GM18873 (cell line): ENCODE data around the gene AMN1.
"Not testable (repeated sequence)": the region's sequence is repeated elsewhere in the genome, so short reads cannot be mapped to it uniquely, and the experiment has no call there.

ENCODE experiments used
- ATAC-seq: cut with Tn5 transposase; IDR thresholded peaks from one replicate; pipeline ENCODE4 v1.9.1; 2021; ENCODE audit warnings: mild to moderate bottlenecking, moderate library complexity, moderate number of reproducible peaks; ENCODE audit not compliant: unreplicated experiment, low FRiP score

Gene AMN1

DNA sequence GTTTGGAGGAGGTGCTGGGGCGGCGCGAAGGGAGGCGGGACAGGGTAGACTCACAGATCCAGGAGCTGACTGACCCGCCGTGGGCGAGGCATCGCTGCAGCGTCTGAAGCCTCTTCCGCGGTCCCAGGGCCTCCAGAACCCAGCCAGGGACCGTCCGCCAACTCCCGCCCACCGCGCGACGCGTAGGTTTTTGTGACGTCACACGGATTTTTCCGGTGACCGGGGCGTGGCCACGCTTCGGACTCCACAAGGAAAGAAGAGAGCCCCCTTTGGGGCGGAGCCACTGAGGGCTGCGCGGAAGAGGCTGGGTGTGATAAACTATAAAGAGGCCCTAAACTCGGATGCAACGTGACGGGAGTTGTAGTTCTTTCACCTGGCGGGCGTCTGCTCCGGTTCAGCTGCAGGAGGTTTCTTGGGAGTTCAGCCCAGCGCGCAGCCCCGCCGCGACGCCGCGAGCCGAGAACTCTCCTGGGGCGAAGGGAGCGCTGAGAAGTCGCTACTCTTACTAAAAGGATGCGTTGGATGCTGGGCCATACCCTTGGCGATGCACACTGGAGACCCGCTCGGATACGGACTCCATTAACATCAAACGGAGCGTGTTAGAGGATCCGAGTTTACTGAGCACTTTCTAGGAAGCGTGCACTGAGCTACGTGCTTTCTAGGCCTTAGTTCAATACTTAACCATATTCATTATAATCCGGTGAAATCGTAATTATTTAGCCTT is at the start of gene AMN1:
AMN1 (minus strand) TSS at position 105 of the 724 bp plus-strand sequence; CDS start at position 92, 13 bp downstream.
- ATAC-seq, result peak; percentile 95

DNA sequence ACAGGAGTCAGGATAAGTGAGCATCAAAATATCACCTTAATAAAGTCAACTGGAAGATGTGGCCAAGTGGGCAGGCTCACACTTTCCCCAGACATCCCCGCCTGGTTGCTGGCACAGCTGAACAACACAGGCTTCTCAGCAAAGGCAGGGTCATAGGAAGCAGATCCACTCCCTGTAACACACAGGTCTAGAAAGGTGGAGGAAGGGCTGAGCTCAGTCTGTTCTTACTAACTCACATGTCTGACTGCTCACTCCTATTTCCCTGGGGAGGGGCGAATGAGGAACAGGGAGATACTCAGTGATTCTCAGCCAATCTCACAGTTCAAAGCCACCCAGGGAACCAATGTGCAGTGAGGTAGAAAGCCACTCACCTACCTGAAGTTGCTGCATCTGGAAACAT is 45.0 kb upstream of the AMN1 start:
- no peak for ATAC-seq

DNA sequence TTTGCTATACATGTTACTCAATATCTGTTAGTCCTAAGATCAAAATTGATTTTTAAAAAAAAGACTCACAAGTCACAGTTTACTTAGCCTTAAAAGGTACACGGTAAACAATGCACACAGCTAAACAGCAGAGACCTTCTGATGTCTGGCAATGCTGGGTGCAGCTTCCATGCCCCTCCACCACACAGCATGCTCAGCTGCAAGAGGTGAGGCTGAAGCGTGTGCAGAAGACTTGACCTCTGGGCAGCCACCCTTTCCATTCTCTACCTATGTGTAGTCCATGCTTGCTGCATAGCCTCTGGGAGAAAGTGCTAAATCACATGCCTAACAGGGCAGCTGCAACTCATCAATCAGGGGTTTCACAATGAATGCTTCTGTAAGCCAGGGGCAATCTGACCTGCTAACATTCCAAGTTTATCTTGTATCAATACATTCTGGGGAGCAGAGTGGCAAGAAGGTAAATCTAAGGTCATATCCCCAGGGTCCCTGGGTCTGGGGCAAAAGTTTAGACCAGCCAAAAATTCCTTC is 44.5 kb upstream of the AMN1 start:
- ATAC-seq, result no peak

DNA sequence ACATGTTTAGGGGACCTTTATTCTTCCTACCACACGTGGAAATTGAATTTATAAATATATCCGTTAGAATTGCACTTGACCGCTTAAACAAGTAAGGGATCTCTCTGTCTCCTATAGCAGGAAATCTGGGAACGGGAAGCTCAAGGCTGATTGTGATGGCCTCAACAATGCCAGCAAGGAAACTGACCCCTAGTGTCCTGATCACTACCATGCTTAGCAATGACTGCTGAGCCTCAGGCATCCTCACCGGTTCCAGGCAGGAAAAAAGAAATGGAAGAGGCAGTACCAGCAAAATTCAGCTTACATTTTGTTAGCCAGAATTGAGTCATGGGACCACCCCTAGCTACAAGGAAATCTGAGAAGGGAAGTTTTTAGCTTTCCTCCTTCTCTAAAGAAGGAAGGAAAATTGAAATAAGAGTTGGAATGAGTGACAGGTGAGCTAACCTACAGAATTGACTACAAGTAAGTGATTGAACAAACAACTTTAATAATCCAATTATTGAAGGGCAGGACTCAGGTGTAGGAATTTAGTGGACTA is 43.9 kb upstream of the AMN1 start:
- no peak for ATAC-seq

DNA sequence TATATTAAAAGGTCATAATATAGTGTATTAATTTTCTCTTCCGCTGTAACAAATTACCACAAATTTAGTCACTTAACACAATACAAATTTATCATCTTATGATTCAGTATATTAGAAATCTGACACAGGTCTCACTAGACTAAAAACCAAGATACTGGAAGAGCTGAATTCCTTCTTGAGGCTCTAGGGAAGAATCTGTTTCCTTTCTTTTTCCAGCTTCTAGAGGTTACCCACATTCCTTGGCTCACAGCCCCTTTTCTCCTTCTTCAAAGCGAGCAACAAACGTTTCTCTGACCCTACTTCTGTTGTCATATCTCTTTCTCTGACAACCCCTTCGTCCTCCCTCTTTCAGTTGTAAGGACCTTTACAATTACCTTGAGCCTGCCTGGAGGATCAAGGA is 43.4 kb upstream of the AMN1 start:
- ATAC-seq, result no peak

DNA sequence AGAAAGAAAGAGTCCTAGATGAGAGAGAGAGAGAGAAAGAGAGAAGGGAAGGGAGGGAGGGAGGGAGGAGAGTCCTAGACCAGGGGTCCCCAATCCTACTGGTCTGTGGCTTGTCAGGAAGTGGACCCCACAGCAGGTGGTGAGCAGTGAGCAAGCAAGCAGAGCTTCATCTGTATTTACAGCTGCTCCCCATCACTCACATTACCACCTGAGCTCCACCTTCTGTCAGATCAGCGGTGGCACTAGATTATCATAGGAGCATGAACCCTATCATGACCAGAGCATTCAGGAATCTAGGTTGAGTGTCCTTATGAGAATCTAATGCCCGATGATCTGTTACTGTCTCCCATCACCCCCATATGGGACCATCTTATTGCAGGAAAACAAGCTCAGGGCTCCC is 39.2 kb upstream of the AMN1 start:
- ATAC-seq, result no peak

DNA sequence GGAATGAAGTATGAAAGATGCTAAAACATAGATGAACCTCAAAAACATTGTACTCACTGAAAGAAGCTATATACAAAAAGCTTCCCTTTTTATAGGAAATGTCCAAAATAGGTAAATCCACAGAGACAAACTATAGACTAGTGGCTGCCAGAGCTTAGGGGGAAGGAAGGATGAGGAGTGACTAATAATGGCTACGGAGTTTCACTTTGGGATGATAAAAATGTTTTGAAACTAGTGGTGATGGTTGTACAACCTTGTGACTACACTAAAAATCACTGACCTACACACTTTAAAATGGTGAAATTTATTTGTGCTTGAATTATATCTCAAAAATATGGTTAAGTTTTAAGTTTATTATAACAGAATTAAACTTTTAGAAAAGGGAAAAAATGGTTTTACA is 37.1 kb upstream of the AMN1 start:
- ATAC-seq, result no peak

DNA sequence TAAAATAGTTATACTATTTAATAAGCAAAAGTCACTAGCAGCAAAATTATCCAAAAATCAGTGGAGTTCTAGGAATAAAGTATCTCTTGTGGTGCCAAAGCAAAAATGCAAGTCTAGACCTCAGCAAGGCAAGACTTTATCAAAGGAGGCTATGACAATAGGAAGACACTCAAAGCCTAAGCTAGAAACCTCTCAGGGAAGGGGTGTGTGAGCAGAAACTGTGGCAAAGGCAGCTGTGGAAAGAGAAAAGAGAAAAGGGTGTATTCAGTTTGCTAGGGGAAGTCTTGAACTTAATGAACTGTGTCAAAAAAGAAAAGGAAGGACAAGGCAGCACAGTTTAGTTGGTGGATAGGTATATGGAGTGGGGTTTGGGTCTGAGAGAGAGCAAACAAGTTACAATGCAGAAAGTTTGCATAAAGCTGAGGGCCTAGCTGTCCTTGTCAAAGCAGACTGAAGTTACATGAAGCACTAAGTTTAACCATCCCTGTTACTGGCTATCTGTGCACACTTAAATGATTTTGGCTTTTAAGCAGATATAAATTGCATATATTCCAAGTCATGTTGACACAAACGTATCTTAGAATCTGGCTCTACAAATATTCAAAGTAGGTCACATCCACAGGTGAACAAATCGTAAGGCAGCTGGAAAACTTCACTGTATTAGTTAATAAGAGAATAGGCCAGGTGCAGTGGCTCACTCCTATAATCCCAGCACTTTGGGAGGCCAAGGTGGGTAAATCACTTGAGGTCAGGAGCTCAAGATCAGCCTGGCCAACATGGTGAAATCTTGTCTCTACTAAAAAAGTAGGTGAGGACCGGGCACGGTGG is 31.0 kb upstream of the AMN1 start:
- ATAC-seq, result no peak

DNA sequence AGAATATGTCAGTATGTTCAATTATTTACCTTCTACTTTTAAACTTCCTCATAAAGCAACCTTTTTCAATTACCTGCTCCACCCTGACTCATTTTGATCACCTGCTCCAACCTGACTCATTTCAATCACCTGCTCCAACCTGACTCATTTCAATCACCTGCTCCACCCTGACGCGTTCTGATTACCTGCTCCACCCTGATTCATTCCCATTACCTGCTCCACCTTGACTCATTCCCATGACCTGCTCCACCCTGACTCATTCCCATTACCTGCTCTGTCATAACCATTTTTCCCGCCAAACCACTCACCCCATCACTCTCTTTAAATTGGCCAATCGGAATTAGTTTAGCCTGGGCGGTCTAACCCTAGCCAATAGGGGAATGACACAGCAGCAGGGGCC is 29.5 kb upstream of the AMN1 start:
- not testable (repeated sequence) for ATAC-seq

DNA sequence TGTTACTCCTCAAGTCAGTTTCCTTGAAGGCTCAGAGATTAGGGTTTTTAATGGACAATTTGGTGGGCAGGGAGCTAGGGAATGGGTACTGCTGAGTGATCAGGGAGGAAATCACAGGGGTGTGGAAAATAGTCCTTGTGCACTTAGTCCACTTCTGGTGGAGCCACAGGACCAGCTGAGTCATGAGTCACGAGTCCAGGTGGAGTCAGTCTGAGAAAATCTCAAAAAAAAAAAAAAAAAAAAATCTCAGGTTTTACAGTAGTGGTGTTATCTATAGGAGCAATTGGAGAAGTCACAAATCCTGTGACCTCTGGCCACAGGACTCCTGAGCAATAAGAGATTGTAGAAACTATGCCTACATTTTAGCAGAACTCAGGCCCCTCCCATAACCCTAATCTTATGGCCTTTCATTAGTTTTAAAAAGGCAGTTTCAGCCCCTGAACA is 28.2 kb upstream of the AMN1 start:
- no peak for ATAC-seq

DNA sequence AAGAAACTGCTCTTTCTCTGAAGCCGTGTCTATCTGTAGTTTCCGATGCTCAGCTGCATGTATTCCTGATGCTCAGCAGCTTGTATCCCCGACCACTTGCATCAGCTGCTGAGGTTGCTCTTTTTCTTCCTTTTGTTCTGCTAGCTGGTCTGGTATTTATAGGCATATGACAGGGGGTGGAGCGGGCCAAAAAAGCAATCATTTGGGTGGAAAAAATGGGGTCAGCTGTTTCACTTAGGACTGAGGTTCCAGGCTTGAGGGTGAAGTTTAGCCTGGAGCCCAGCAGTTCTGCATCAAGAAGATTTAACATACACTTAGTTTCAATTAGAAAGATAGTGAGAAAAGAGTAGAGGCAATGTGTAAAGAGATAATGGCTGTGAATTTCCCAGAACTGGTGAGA is 23.6 kb upstream of the AMN1 start:
- ATAC-seq, result no peak

DNA sequence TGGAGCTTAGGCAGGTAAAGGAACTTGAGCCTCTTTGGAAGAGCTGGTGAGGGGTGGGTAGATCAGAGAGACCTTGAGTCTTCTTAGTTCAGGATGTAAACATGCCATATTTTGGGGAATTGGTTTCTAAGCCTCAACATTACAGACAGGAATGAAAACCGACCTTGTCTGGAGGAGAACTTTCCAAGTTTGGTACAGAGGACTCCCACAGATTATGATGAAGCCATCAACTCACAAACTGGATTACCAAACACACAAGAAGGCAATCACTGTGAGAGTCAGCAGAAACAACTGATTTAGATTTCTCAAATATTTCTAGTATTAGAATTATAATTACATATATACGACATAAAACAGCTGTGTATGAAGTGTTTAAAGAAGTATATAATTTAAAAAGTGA is 22.3 kb upstream of the AMN1 start:
- no peak for ATAC-seq

DNA sequence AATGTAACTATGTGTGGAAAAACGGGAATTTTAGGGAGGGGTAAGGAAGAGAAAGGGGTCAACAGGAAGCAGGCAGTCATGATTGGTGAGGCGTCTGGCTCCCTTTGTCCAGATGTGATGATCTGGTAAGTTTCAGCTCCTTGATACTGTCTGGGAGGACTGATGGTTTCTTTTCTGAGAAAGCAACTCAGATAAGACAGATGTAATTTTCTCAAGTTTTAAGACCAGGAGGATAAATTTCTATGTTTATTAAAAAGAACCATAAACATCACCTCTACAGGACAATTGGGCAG is 21.9 kb upstream of the AMN1 start:
- no peak for ATAC-seq

DNA sequence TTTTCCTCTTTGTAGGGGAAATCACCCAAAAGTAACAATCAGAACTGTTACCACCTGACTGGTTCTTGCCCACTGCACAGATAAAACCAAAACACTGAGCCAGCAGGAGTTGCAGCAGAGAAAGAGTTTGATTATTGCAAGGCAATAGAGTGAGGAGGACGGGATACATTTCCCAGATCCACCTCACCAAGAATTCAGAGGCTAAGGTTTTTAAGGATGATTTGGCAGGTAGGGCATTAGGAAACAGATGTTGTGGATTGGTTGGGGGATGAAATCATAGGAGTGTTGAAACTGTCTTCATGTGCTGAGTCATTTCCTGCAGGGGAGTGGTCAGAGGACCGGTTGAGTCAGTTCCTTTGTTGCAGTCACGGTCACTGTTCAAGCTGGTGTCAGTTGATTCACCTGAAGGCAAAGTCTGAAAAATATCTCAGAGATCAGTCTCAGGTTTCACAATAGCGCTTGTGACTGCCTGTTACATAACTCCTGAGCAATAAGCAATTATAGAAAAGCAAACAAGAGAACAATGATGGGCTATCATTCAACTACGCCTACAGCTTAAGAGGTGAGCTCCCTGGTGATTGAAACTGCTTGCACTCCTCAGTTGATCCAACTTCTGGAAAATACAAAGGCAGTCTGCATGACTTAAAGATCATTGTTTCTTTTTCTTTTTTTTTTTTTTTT is 20.3 kb upstream of the AMN1 start:
- peak; percentile 80 for ATAC-seq

DNA sequence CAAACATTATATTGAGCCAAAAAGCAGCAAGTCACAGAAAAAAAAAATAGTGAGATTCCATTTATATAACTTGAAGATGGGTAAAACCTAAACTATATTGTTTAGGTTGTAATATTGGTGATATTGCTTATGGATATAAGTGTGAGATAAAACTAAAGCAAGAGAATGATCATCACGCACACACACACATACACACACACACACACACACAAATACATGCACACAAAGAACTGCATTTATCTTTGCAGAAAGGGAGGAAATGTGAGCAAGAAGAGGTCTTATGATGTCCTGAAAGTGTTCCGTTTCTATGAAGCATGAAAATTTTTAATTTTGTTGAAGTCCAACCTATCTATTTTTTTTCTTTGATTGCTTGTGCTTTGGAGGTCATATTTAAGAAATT is 16.4 kb upstream of the AMN1 start:
- no peak for ATAC-seq

DNA sequence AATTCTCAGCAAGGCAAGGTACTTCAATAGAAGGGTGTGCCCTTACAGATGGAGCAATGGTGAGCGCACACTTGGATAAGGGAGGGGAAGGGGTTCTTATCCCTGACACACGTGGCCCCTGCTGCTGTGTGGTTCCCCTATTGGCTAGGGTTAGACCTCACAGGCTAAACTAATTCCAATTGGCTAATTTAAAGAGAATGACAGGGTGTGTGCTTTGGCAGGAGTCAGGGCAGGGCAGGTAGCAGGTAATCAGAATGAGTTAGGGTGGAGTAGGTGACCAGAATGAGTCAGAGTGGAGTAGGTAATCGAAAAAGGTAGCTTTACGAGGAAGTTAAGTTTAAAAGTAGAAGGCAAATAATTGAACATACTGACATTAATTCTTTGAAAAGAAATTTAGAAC is 15.5 kb upstream of the AMN1 start:
- not testable (repeated sequence) for ATAC-seq

DNA sequence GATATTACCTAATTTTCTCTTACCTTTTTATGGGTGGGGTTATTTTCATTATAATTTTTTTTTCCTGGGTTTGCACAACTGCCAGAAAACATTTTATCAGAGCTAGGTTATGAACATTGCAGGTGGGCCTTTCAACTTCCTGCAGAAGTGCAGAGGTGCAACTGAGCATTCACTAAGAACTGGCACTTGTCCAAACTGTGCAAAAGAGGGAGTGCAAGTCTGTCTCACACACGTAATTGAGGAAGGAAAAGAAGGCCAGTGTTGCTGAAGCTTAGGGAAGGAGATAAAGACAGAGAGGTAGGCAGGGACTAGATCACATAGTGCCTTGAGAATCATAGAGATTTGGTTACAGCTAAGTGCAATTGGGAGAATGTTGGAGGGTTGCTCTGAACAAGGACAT is 14.1 kb upstream of the AMN1 start:
- ATAC-seq, result no peak

DNA sequence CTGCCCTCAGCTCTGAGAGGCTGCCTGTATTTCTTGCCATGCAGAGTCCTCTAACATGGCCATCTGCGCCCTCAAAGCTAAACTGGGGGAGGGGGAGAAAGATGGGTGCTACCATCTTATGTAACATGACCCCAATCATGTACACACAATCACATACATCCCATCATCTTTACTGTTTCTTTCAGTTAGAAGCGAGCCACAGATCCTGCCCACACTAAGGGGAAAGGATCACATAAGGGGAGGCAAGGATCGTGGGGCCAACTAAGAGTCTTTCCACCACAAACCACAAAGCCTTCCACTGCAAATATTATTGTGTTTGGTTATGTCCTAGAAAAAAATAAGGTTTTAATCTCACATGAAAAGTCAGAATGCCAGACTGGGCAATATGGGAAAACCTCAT is 11.8 kb upstream of the AMN1 start:
- no peak for ATAC-seq

DNA sequence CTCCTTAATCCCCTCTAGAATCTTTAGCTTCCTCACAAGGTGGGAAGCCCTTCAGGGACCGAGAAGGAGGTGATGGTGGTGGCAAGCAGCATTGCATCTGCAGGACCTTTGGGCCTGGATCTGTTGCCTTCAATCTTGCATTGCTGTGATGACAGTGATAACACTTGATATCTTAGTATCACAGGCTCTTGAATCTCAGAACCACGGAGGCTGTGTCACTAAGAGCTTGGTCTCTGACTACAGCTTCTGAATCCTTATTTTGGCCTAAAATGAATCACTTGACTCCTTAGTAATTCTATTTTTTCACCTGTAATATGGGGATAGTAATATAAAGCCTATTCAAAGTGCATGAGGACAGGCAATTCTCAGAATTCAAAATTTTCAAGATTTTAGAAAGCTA is 8.9 kb upstream of the AMN1 start:
- no peak for ATAC-seq

DNA sequence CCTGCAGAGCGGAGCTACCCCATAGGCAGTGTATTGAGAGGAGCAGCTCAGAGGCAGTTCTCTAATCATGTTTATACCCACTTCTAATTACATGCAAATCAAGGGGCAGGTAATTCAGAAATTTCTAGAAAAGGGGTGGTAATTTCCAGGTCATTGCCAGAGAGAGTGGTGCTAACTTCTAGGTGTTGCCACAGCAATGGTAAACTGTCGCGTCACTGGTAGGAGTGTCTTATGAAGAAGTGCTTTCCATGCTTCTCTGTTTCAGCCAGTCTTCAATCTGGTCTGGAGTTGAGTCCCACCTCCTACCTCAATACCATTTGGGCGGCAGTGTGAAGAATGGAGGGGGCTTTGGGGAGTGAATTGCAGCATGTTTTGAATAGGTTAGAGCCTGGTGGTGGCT is 8.5 kb upstream of the AMN1 start:
- ATAC-seq, result no peak

DNA sequence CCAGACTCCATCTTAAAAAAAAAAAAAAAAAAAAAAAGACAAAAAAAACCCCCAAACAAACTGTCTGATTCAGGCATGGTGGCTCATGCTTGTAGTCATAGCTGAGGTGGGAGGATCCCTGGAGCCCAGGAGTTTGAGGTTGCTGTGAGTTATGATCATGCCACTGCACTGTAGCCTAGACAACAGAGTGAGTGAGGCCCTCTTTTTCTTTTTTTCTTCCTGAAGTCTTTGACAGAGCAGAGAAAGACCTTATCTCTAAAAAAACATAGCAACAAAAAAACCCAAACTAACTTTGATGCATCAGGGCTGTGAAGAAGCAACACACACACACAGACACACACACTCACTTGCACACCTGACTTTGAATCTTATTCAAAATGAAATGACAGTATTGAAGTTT is 7.7 kb upstream of the AMN1 start:
- no peak for ATAC-seq
